NCI-H2107 (cell line): Measurements from ENCODE around the gene SULT1C2.

Experiments
- DNase-seq: peaks from one replicate; lab custom pipeline; 2025; lab: John Stamatoyannopoulos, UW

The SULT1C2 gene

GRCh38 chr2:108297436-108298141 is 8.9 kb downstream of the SULT1C2 start:
- DNase-seq: no peak

GRCh38 chr2:108301558-108301957 is 12.9 kb downstream of the SULT1C2 start:
- DNase-seq: no peak

GRCh38 chr2:108304975-108305374 is 16.3 kb downstream of the SULT1C2 start:
- DNase-seq: no peak

GRCh38 chr2:108305901-108306300 is 17.2 kb downstream of the SULT1C2 start:
- DNase-seq: no peak

GRCh38 chr2:108309903-108310302 is 21.2 kb downstream of the SULT1C2 start:
- DNase-seq: no peak

- no peak for DNase-seq
Measured at GRCh38 chr2:108314586-108315296, 26.0 kb downstream of the SULT1C2 start.

GRCh38 chr2:108315444-108315934 is 26.8 kb downstream of the SULT1C2 start:
- no peak for DNase-seq

GRCh38 chr2:108316033-108316432 is 27.3 kb downstream of the SULT1C2 start:
- DNase-seq: no peak

GRCh38 chr2:108316461-108317258 is 28.0 kb downstream of the SULT1C2 start:
- no peak for DNase-seq

- DNase-seq: no peak
Measured at GRCh38 chr2:108320326-108320922, 31.7 kb downstream of the SULT1C2 start.

GRCh38 chr2:108323619-108324018 is 34.9 kb downstream of the SULT1C2 start:
- DNase-seq: no peak

GRCh38 chr2:108324531-108325255 is 36.0 kb downstream of the SULT1C2 start:
- DNase-seq: no peak

- no peak for DNase-seq
Measured at GRCh38 chr2:108325756-108326155, 37.1 kb downstream of the SULT1C2 start.

- DNase-seq: no peak
Measured at GRCh38 chr2:108329771-108330170, 41.1 kb downstream of the SULT1C2 start.

GRCh38 chr2:108330979-108331378 is 42.3 kb downstream of the SULT1C2 start:
- no peak for DNase-seq

- no peak for DNase-seq
Measured at GRCh38 chr2:108345951-108346350, 57.3 kb downstream of the SULT1C2 start.

GRCh38 chr2:108346827-108347226 is 58.1 kb downstream of the SULT1C2 start:
- DNase-seq: no peak

- DNase-seq: no peak
Measured at GRCh38 chr2:108347786-108348185, 59.1 kb downstream of the SULT1C2 start.

GRCh38 chr2:108348816-108349570 is 60.3 kb downstream of the SULT1C2 start:
- DNase-seq: no peak

GRCh38 chr2:108349571-108349928 is 60.9 kb downstream of the SULT1C2 start:
- DNase-seq: no peak

- DNase-seq: no peak
Measured at GRCh38 chr2:108351889-108352288, 63.2 kb downstream of the SULT1C2 start.
